Keratinocyte (primary cell): ENCODE data around the gene MT1E. TPM values are rescaled to one million over a fixed set of nuclear protein-coding genes. Genes with fewer than 3 reads are reported as not detected.
"Not testable (repeated sequence)": the region's sequence is repeated elsewhere in the genome, so short reads cannot be mapped to it uniquely, and the experiment has no call there.

ENCODE experiments used
- DNase-seq: peaks from one replicate; pipeline ENCODE4 v3.0.0-alpha.2; 2011; ENCODE audit warnings: low read depth, missing footprints, low spot score
- FAIRE-seq: peaks from 2 replicates; lab custom pipeline; 2011; peaks lifted over from hg19 to GRCh38; lab: Jason Lieb, UNC
- H2AFZ ChIP-seq: 2 replicates; pipeline ENCODE4 v1.6.0; 2012; ENCODE audit warnings: low read length, control low read depth, inconsistent platforms; ENCODE audit not compliant: control insufficient read depth
- H3K27ac ChIP-seq: 2 replicates; pipeline ENCODE4 v1.5.1; 2011; ENCODE audit warnings: low read length; ENCODE audit not compliant: control insufficient read depth, insufficient read depth
- H3K27me3 ChIP-seq: 3 replicates; pipeline ENCODE4 v1.6.0; 2011; ENCODE audit warnings: low read length; ENCODE audit not compliant: control insufficient read depth, insufficient read depth; ENCODE audit errors: extremely low read depth
- H3K36me3 ChIP-seq, 2 experiments: 2 replicates in 1 of 2; 3 replicates in 1 of 2; pipeline ENCODE4 v1.5.1; 2011; ENCODE audit warnings: low read length in 2 of 2, mild to moderate bottlenecking in 1 of 2; ENCODE audit not compliant: control insufficient read depth in 2 of 2, insufficient read depth in 2 of 2; ENCODE audit errors: extremely low read depth in 1 of 2
- H3K4me1 ChIP-seq: 3 replicates; pipeline ENCODE4 v1.5.1; 2011; ENCODE audit warnings: low read length; ENCODE audit not compliant: control insufficient read depth, insufficient read depth; ENCODE audit errors: extremely low read depth
- H3K4me2 ChIP-seq: 3 replicates; pipeline ENCODE4 v1.6.0; 2011; ENCODE audit warnings: low read depth, low read length; ENCODE audit not compliant: control insufficient read depth, insufficient read depth; ENCODE audit errors: extremely low read depth
- H3K4me3 ChIP-seq, 3 experiments: fragments of 200-600 bp in 1 of 3; sonication (generic) in 1 of 3; 2 replicates in 2 of 3; 3 replicates in 1 of 3; pipeline ENCODE4 v1.5.1; 2011 to 2016; ENCODE audit warnings: low read length in 3 of 3, mild to moderate bottlenecking in 3 of 3, control low read depth in 2 of 3, inconsistent platforms in 1 of 3, low read depth in 1 of 3, mixed read lengths in 1 of 3, mixed run types in 1 of 3, moderate library complexity in 1 of 3; ENCODE audit not compliant: control insufficient read depth in 2 of 3, insufficient read depth in 2 of 3; ENCODE audit errors: extremely low read depth in 1 of 3
- H3K79me2 ChIP-seq: 2 replicates; pipeline ENCODE4 v1.6.0; 2012; ENCODE audit warnings: low read length; ENCODE audit not compliant: control insufficient read depth, insufficient read depth
- H3K9ac ChIP-seq: 3 replicates; pipeline ENCODE4 v1.6.0; 2011; ENCODE audit warnings: low read length; ENCODE audit not compliant: control insufficient read depth, insufficient read depth; ENCODE audit errors: extremely low read depth
- H3K9me1 ChIP-seq: 3 replicates; pipeline ENCODE4 v1.6.0; 2011; ENCODE audit warnings: low read length; ENCODE audit not compliant: control insufficient read depth, insufficient read depth; ENCODE audit errors: extremely low read depth
- H3K9me3 ChIP-seq: 2 replicates; pipeline ENCODE4 v1.5.1; 2012; ENCODE audit warnings: low read depth, low read length; ENCODE audit not compliant: control insufficient read depth
- H4K20me1 ChIP-seq: 3 replicates; pipeline ENCODE4 v1.6.0; 2011; ENCODE audit warnings: low read length; ENCODE audit not compliant: control insufficient read depth, insufficient read depth; ENCODE audit errors: extremely low read depth
- EZH2 ChIP-seq: IDR thresholded peaks from one replicate; pipeline ENCODE4 v1.6.1; 2012; ENCODE audit warnings: inconsistent platforms, mild to moderate bottlenecking, low read length, moderate library complexity
- dilution Hi-C: fragments of 300-500 bp; cut with MboI; formaldehyde crosslinking; loops from one replicate; pipeline ENCODE4 v1.7.0; 2020; ENCODE audit warnings: low sequenced_read_pairs; ENCODE audit not compliant: extremely low pct_ligation_motif_present
- polyA plus RNA-seq, 5 experiments: library from polyadenylated mRNA; depleted of rRNA in 3 of 5; stranded (reverse) in 3 of 5; stranded (forward) in 1 of 5; unstranded in 1 of 5; fragments of >200 nt; gene quantifications; 1 replicate in 1 of 5; 2 replicates in 3 of 5; 3 replicates in 1 of 5; pipeline versions ENCODE4 v1.2.1 to v1.2.3, GENCODE V29; 2011 to 2012; ENCODE audit warnings: missing spikeins in 2 of 5, low read depth in 1 of 5, low replicate concordance in 1 of 5
- TF ChIP-seq, protein P1 (sequence below), 3 experiments: IDR thresholded peaks in 1 of 3; conservative IDR thresholded peaks in 1 of 3; optimal IDR thresholded peaks in 1 of 3; 2 replicates in 2 of 3; 3 replicates in 1 of 3; pipeline versions ENCODE3 to v1.5.1; 2011; ENCODE audit warnings: low read length in 3 of 3, mild to moderate bottlenecking in 3 of 3, moderate library complexity in 2 of 3, control low read depth in 1 of 3, inconsistent platforms in 1 of 3; ENCODE audit not compliant: insufficient read depth in 2 of 3; ENCODE audit errors: extremely low read depth in 1 of 3

Gene MT1E
- polyA plus RNA-seq, 1 donor (not counting 4 experiments of a cell fraction or from before 2014, with no cell fraction given) = 394 TPM

- Histone ChIP-seq H4K20me1 (no peaks in the 10 kb centered on the region), H3K4me3 (no peak overlapping the region), H3K36me3 (no peaks in the 10 kb centered on the region), H3K9me1 (no peaks in the 10 kb centered on the region), H3K79me2 (no peaks in the 10 kb centered on the region), H3K4me2 (no peak overlapping the region), H3K9me3 (no peaks in the 10 kb centered on the region), H3K27ac (no peak overlapping the region), H2AFZ (peak overlapping the region; percentile 8), H3K27me3 (peaks cover 34% of the 10 kb centered on the region), H3K9ac (no peak overlapping the region), H3K4me1 (peaks cover 6% of the 10 kb centered on the region)
- no peak for FAIRE-seq
- dilution Hi-C loops = no loop called here
- TF ChIP-seq, protein P1, sequence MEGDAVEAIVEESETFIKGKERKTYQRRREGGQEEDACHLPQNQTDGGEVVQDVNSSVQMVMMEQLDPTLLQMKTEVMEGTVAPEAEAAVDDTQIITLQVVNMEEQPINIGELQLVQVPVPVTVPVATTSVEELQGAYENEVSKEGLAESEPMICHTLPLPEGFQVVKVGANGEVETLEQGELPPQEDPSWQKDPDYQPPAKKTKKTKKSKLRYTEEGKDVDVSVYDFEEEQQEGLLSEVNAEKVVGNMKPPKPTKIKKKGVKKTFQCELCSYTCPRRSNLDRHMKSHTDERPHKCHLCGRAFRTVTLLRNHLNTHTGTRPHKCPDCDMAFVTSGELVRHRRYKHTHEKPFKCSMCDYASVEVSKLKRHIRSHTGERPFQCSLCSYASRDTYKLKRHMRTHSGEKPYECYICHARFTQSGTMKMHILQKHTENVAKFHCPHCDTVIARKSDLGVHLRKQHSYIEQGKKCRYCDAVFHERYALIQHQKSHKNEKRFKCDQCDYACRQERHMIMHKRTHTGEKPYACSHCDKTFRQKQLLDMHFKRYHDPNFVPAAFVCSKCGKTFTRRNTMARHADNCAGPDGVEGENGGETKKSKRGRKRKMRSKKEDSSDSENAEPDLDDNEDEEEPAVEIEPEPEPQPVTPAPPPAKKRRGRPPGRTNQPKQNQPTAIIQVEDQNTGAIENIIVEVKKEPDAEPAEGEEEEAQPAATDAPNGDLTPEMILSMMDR (optimal IDR thresholded peaks at IDR 0.05 in 1 of 3, IDR thresholded peaks at IDR 0.05 in 1 of 3, conservative IDR thresholded peaks at IDR 0.05 in 1 of 3; ENCODE audit: extremely low read depth in 1 of 3, insufficient read depth in 2 of 3, low read length in 3 of 3) = no peak
- no peak for TF ChIP-seq EZH2
- no peak for DNase-seq
Observed at GRCh38 chr16:56662357-56663354, 37.1 kb downstream of the MT1E start.

DNA sequence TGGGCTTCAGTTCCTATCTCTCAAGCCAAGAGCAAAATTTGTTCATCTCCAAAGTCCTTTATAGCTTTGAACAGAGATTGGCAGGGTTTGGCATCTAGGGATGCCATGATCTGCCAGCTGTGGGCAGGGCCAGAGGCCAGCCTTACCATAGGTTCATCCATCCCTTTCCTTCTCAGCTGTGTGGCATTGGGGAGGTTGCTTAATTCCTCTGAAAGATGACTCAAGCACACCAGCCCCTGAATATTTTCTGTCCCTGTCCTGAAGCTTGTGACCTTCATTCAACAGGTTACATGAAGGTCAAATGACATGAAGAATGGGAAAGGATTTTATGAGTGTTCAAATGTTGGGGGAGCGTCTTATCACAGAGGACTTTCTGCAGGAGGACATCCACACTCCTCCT lies 38.9 kb downstream of the MT1E start:
- no peaks in the 10 kb centered on the region for H3K9me3 ChIP-seq
- no peaks in the 10 kb centered on the region for H4K20me1 ChIP-seq
- FAIRE-seq = no peak
- H3K36me3 ChIP-seq = no peaks in the 10 kb centered on the region
- peaks cover 43% of the 10 kb centered on the region for H3K27me3 ChIP-seq
- H3K27ac ChIP-seq = no peak overlapping the region
- no peaks in the 10 kb centered on the region for H3K79me2 ChIP-seq
- peaks cover 14% of the 10 kb centered on the region for H3K4me1 ChIP-seq
- H3K4me2 ChIP-seq = no peak overlapping the region
- H3K9ac ChIP-seq = no peak overlapping the region
- no peaks in the 10 kb centered on the region for H3K9me1 ChIP-seq
- no peak overlapping the region for H2AFZ ChIP-seq
- dilution Hi-C loops = no loop called here
- DNase-seq = no peak
- TF ChIP-seq, protein P1 (optimal IDR thresholded peaks at IDR 0.05 in 1 of 3, IDR thresholded peaks at IDR 0.05 in 1 of 3, conservative IDR thresholded peaks at IDR 0.05 in 1 of 3; ENCODE audit: extremely low read depth in 1 of 3, insufficient read depth in 2 of 3, low read length in 3 of 3) = no peak
- TF ChIP-seq EZH2 = no peak
- no peak overlapping the region for H3K4me3 ChIP-seq

DNA sequence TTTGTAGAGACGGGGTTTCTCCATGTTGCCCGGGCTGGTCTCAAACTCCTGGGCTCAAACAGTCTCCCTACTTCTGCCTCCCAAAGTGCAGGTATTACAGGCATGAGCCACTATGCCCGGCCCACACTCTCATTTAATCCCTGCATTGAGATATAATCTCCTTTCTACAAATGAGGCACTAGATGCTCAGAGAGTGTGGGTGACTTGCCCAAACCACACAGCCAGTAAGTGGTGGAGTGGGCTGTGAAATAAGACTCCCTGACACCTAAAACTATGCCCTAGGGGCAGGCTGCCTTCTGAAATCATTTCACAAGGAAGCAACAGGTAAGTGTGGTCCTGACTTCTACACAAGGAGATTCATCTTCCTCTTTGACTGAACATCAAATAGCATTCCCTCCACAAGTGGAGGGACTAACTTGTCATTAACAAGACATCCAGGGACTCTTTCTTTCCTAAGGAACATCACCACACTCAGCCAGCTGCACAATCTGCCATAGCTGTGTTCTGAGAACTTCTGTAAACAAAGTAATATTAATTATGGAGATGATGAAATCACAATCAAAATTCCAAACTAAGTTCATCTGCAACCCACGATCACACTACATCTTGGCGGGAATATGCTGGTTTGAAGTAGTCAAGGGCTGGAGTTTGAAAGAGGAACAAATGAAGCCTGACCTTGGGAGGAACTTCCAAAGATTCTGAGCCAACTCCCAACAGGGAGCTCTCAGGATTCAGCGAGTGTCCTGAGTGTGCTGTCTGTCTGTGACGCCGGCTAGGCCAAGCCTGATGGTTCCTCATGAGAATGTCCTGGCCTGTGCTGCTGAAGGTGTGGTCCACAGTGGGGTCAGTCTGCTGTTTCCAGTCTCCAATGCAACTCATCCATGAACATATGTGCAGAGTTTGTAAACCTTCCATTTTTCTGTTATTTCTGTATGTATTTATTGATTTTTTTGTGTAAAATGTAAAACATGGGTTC lies 40.0 kb downstream of the MT1E start:
- H3K4me2 ChIP-seq, H3K9me3 ChIP-seq, DNase-seq, FAIRE-seq, H3K36me3 ChIP-seq, H3K9me1 ChIP-seq, H3K27ac ChIP-seq, H2AFZ ChIP-seq, H3K4me3 ChIP-seq, dilution Hi-C loops, H3K79me2 ChIP-seq, H4K20me1 ChIP-seq, H3K9ac ChIP-seq: not testable (repeated sequence)
- Histone ChIP-seq H3K27me3 (peaks cover 48% of the 10 kb centered on the region), H3K4me1 (peaks cover 14% of the 10 kb centered on the region)
